ENCODE results near the gene CLNK.

CLNK gene

GRCh38 chr4:10441512-10441911 is 243.1 kb downstream of the CLNK start:
- FAIRE-seq: no peak

DNA sequence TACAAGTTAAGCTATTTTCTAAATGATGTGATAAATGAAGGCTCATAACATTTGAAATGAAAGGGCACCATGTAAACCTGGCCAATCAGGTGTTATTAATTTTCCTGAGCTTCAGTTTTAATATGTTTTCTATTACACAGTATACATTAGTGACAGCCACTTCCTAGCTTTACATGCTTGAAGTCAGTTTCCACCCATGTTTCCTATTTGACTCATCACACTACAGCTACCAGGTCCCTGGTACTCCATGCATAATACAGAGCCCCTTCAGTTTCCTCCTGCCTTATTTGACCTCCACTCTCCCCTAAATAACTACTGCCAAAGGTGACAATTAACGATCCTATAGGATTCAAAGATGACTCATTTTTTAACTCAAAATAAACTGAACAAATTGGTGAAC is 245.6 kb downstream of the CLNK start:
- no peak for FAIRE-seq

DNA sequence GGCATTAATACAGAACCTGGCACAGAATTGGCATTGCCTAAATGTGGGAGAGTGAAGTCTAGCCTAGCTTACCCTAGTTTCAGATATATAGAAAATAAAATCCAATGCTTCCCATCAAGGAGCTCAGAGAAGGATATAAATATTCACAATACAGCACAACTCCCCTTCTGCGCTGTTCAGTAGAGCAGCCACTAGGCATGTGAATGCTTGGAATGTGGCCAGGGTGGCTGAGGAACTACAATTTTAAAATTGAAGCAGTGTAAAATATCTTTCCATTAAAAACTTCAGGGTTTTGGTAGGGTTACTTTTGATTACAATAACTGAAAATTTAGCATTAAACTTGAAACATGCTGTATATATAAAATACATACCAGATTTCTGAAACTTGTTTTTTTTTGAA is 246.8 kb downstream of the CLNK start:
- FAIRE-seq: no peak
